ENCODE data around the gene BICD1.
"Not testable (repeated sequence)": the region's sequence is repeated elsewhere in the genome, so short reads cannot be mapped to it uniquely, and the experiment has no call there.

Gene BICD1

GRCh38 chr12:32196250-32197198 is 89.9 kb downstream of the BICD1 start:
- DNase-seq, result no peak

GRCh38 chr12:32197421-32197820 is 90.8 kb downstream of the BICD1 start:
- no peak for DNase-seq

- DNase-seq, result no peak
These were observed 91.9 kb downstream of the BICD1 start for GRCh38 chr12:32198555-32198954.

GRCh38 chr12:32201096-32201495 is 94.4 kb downstream of the BICD1 start:
- no peak for DNase-seq

GRCh38 chr12:32201976-32202375 is 95.3 kb downstream of the BICD1 start:
- peak; percentile 87 for DNase-seq

GRCh38 chr12:32205731-32206130 is 99.1 kb downstream of the BICD1 start:
- no peak for DNase-seq

GRCh38 chr12:32208355-32208754 is 101.7 kb downstream of the BICD1 start:
- DNase-seq, result no peak

GRCh38 chr12:32211066-32211899 is 104.6 kb downstream of the BICD1 start:
- DNase-seq, result peak; percentile 74

GRCh38 chr12:32211900-32212156 is 105.2 kb downstream of the BICD1 start:
- no peak for DNase-seq

- DNase-seq, result no peak
These were observed 108.1 kb downstream of the BICD1 start for GRCh38 chr12:32214723-32215122.

- DNase-seq, result peak; percentile 96
These were observed 111.0 kb downstream of the BICD1 start for GRCh38 chr12:32217354-32218310.

GRCh38 chr12:32223941-32224340 is 117.3 kb downstream of the BICD1 start:
- DNase-seq, result no peak

GRCh38 chr12:32226768-32227167 is 120.1 kb downstream of the BICD1 start:
- no peak for DNase-seq

- no peak for DNase-seq
These were observed 123.4 kb downstream of the BICD1 start for GRCh38 chr12:32229971-32230612.

GRCh38 chr12:32230613-32230993 is 124.0 kb downstream of the BICD1 start:
- DNase-seq, result peak; percentile 83

- DNase-seq, result not testable (repeated sequence)
These were observed 124.7 kb downstream of the BICD1 start for GRCh38 chr12:32231361-32231760.

- DNase-seq, result no peak
These were observed 126.9 kb downstream of the BICD1 start for GRCh38 chr12:32233568-32233967.

- no peak for DNase-seq
These were observed 128.6 kb downstream of the BICD1 start for GRCh38 chr12:32235251-32235650.

GRCh38 chr12:32240162-32240561 is 133.5 kb downstream of the BICD1 start:
- DNase-seq, result no peak

- no peak for DNase-seq
These were observed 134.2 kb downstream of the BICD1 start for GRCh38 chr12:32240831-32241230.

- no peak for DNase-seq
These were observed 136.0 kb downstream of the BICD1 start for GRCh38 chr12:32242641-32243040.

GRCh38 chr12:32248441-32249140 is 141.9 kb downstream of the BICD1 start:
- DNase-seq, result no peak

Data from NCI-H446 treated with DMSO at 0.1 percent for 48 hours (cell line).